Measurements from ENCODE around the gene MCMBP.

The MCMBP gene

DNA sequence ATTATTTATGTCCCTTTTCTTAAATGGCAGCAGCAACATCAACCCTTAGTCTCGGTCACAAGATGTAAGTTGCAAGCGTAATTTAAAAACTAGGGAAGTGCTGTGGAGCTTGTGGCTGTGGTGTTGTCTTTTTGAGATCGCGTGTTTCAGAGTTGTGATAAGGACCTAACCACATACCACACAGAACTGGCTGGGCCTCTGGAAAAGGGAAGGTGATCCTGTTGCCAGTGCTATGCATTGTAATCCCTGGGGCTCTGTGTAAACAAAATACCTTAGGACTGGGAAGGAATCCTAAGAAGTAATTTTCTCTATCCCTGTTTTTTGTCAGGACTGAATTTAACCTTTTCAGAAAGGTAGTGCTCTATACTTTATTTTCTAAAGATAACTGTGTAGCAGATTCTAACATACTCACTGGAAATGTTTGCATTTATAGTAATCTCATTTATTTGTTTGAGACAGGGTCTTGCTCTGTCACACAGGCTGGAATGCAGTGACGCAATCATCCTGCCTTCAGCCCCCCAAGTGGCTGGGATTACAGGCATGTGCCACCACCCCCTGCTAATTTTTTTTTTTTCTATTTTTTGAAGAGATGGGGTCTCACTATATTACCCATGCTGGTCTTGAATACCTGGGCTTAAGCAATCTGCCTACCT is 86.4 kb downstream of the MCMBP start:
- in situ Hi-C loops (cut with MboI; ENCODE audit: low sequenced_read_pairs) = no loop called here

DNA sequence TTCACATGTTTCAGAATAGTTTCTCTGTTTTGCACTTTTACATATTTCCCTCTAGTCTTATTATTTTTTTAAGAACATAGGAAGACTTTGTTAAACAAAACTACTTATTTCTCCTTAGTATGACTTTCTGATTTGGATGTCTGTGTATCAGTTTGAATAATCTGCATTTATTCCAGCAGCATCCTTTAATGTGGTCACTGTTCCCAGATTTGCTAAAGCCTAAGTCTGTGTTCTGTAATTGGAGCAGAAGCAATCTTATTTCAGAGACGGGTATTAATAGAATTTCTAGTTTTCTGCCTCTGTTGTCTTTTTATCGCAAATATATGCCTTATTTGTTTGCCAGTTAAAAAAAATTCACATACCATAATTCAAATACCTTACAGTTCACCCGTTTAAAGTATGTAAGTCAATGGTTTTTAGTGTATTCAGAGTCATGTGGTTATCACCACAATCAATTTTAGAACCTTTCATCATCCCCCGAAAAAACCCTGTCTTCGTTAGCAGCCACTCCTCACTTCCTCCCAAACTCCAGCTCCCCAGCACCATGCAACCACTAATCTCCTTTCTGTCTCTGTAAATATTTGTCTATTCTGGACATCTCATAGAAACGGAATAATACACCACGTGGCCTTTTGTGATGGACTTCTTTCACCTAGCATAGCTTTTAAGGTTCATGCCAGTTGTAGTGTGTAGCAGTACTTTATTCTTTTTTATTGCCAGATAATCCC is 88.1 kb downstream of the MCMBP start:
- in situ Hi-C loops (cut with MboI; ENCODE audit: low sequenced_read_pairs) = no loop called here

DNA sequence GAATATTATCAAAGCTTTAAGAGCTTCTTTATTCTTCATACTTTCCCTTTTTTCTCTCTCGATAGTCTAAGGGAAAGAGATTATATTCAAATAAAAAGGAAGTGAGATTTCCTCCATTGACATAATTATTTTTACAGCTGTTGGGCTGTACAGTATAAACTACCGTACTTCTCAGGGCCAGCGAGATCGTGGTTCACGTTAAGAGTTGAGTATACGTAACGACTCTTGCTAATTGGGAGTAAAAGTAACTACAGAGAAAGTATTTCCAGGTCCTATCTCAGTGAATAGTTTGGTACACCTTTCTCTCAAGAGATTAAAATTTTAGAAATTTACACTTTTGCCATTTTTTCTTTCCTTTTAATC is 89.0 kb downstream of the MCMBP start:
- in situ Hi-C loops (cut with MboI; ENCODE audit: low sequenced_read_pairs) = no loop called here

DNA sequence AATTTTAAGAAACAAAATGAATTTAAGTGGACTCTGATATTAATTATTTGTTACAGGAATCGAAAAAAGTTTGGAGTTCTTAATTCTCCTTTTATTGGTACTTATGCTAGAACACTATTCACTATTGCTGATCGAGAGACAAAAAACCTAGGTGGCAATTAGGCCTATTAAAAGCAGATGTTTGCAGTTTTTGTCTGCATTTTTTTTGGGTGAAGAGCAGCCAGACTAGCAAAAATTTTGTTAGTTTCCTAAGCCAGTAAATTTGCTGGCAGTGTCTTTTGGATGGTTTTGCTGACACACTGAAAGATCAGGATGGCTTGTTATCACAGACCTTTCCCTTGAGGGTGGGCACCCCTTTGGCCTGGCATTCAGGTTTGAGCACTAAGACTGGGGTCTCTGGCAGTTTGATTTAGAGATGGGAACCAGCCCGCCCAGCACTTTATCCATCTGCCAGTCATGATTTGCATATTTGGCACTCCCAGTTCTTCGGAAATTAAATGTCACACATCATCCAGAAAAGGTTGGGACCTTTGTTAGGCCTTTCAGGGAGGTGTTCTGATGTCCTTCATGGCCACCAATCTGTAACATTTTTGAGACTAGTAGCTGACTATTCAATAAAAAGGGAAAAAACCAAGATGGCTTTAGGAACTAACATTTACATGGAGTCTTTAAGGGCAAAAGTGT is 89.5 kb downstream of the MCMBP start:
- in situ Hi-C loops (cut with MboI; ENCODE audit: low sequenced_read_pairs) = no loop called here

DNA sequence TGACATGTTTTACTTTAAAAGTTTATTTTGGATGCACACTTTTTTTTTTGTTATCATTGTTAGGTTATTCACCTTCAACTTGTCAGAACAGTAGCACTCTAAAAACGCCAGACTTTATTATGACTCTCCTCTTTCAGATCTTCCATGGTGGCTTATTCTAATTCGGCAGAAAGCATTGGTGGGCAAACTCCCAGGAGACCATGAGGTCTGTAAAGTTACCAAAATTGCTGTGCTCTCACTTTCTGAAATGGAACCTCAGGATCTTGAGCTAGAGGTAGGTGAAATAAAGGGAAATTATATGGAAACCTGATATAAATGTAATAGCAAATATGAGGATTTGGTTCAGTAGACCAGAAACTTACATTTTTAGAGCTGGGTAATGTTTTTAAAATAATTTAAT is 91.1 kb downstream of the MCMBP start:
- in situ Hi-C loops (cut with MboI; ENCODE audit: low sequenced_read_pairs) = no loop called here

DNA sequence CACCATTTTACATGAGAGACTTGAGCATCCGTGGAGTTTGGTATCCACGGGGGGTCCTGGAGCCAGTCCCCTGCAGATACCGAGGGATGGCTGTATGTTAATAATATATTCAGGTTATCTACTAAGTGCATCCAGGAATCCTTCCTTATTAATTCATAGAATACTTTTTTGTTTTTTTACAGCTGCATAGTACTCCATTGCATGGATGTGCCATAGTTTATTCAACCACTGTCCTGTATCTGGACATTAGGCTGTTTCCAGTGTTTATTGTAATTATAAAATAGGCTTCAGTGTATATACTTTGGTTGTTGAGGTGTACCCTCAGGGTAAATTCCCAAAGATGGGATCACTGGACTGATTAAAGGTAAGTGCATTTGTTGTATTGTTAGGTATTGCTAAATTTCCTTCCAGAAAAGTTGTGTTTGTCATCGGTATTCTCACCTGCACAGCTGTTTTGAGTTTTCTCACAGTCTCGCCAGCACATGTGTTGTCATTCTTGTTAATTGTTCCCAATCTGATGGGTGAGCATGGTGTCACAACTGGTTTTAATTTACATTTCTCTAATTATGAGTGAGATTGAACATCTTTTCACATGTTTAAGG is 91.7 kb downstream of the MCMBP start:
- in situ Hi-C loops (cut with MboI; ENCODE audit: low sequenced_read_pairs) = no loop called here

All from HL-60/S4 treated with phorbol 12-myristate 13-acetate at 8.2 ng/mL for 4 days and 3 days (cell line).